Adrenal gland (tissue), 12 donors: ENCODE measurements around the gene RYR3. TPM values are rescaled to one million over a fixed set of nuclear protein-coding genes. Genes with fewer than 3 reads are reported as not detected.

ENCODE experiments used
- DNase-seq, 7 donors: peaks; one replicate each; pipeline ENCODE4 v3.0.0-alpha.2; 2019 to 2020
- H3K27ac ChIP-seq, 5 donors: fragments of 200-600 bp; sonication (generic) in 4 of 5; 1 replicate in 3 of 5; 2 replicates in 2 of 5; pipeline versions ENCODE4 v1.5.1 to v1.8.0; 2016 to 2020; ENCODE audit warnings: mild to moderate bottlenecking in 1 of 5
- H3K27me3 ChIP-seq: fragments of 200-600 bp; 2 replicates; pipeline ENCODE4 v1.8.0; 2021
- H3K36me3 ChIP-seq, 2 donors: fragments of 200-600 bp; replicated peaks in 1 of 2; 1 replicate in 1 of 2; 2 replicates in 1 of 2; pipeline versions ENCODE4 v1.5.1 to v1.8.0; 2018 to 2022
- H3K4me1 ChIP-seq, 2 donors: fragments of 200-600 bp; replicated peaks in 1 of 2; 1 replicate in 1 of 2; 2 replicates in 1 of 2; pipeline versions ENCODE4 v1.5.1 to v1.8.0; 2018 to 2021
- H3K4me3 ChIP-seq, 4 donors: fragments of 200-600 bp; sonication (generic) in 3 of 4; one replicate each; pipeline ENCODE4 v1.5.1; 2016 to 2018
- H3K9me3 ChIP-seq, 3 donors: fragments of 200-600 bp; sonication (generic) in 1 of 3; replicated peaks in 1 of 3; 1 replicate in 2 of 3; 2 replicates in 1 of 3; pipeline versions ENCODE4 v1.5.1 to v1.8.0; 2016 to 2021
- POLR2A ChIP-seq, 2 donors: fragments of 450-650 bp; IDR thresholded peaks; one replicate each; pipeline ENCODE4 v1.6.1; 2017; ENCODE audit warnings: antibody characterized with exemption in 2 of 2, mild to moderate bottlenecking in 2 of 2, moderate library complexity in 1 of 2
- WGBS, 4 donors: extraction: QIAGEN DNeasy Blood & Tissue Kit in 2 of 4; methylation state at CpG; one replicate each; pipeline versions ENCODE4 v1.1.5 to v1.1.7; 2013 to 2017; 5-methylcytosine and 5-hydroxymethylcytosine counted together
- intact Hi-C, 2 donors: fragments of 100-400 bp; cut with DNase I; formaldehyde crosslinking; loops; one replicate each; pipeline versions ENCODE4 v1.14.1 to v1.15.0; 2022 to 2023
- polyA plus RNA-seq, 3 donors: library from polyadenylated mRNA; stranded (reverse); fragments of 200-250 nt in 2 of 3; fragments of 350-450 nt in 1 of 3; fragmentation: Illumina TruSeq in 1 of 3; extraction: RNeasy Lipid Tissue Mini Kit (QIAGEN cat#74804) in 1 of 3; gene quantifications; one replicate each; pipeline ENCODE4 v1.2.3, GENCODE V29; 2013 to 2014
- total RNA-seq, 9 donors: library from RNA; depleted of rRNA in 4 of 9; stranded (reverse); fragments of >200 nt in 4 of 9; fragments of 120-200 nt in 1 of 9; fragmentation: NEBNext Ultra II Directional in 1 of 9; extraction: Animal tissue kit (Norgen Biotek cat#: 25700) in 1 of 9; gene quantifications; one replicate each; pipeline versions ENCODE4 v1.1.0 to v1.2.4, GENCODE V29; 2013 to 2023
- TF ChIP-seq, protein P1 (sequence below), 6 experiments: fragments of 450-650 bp in 4 of 6; fragments of 200-600 bp in 2 of 6; sonication (generic) in 1 of 6; IDR thresholded peaks; 1 replicate in 5 of 6; 2 replicates in 1 of 6; pipeline versions ENCODE4 v1.5.1 to v1.8.0; 2016 to 2021; ENCODE audit warnings: antibody characterized with exemption in 6 of 6, mild to moderate bottlenecking in 2 of 6, moderate library complexity in 1 of 6
- donor health status: healthy with polysubstance abuse.
- donor health status: Bipolar disorder and iron deficiency.
- donor health status: DM: yes; HTN: yes; CAD: no.
- donor health status: DM: no; HTN: no; CAD: no.
- donor health status: DM: no; HTN: no; CAD: no.
- donor health status: DM: yes; HTN: yes; CAD: no.

Gene RYR3
- total and polyA plus RNA-seq, 12 donors: 0.32 to 60.7 (median 3.4) TPM

DNA sequence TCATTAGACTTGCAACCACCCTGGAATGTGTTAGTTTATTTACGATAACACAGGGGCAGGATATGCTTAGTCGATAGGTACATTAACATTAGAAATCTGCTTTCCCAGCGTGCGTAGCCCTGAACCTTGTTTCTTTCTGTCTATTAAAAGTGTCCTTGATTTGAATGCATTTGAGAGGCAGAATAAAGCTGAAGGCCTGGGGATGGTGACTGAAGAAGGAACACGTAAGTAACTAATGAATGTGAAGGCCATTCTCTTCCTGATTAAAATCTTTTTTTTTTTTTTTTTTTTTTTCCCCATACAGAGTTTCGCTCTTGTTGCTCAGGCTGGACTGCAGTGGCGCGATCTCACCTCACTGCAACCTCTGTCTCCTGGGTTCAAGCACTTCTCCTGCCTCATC, 514.7 kb downstream of the RYR3 start:
- Histone ChIP-seq H3K4me3 (no peak overlapping the region), H3K27ac (peak overlapping the region in 3 of 5 donors; percentile 17 to 84 (median 25)), H3K27me3 (no peaks in the 10 kb centered on the region), H3K36me3 (no peaks in the 10 kb centered on the region), H3K4me1 (no peaks in the 10 kb centered on the region), H3K9me3 (no peaks in the 10 kb centered on the region)
- DNase-seq: peak; percentile 26 to 62 (median 52)
- intact Hi-C loops: no loop called here
- TF ChIP-seq POLR2A (IDR thresholded peaks at IDR 0.05): no peak
- TF ChIP-seq, protein P1, sequence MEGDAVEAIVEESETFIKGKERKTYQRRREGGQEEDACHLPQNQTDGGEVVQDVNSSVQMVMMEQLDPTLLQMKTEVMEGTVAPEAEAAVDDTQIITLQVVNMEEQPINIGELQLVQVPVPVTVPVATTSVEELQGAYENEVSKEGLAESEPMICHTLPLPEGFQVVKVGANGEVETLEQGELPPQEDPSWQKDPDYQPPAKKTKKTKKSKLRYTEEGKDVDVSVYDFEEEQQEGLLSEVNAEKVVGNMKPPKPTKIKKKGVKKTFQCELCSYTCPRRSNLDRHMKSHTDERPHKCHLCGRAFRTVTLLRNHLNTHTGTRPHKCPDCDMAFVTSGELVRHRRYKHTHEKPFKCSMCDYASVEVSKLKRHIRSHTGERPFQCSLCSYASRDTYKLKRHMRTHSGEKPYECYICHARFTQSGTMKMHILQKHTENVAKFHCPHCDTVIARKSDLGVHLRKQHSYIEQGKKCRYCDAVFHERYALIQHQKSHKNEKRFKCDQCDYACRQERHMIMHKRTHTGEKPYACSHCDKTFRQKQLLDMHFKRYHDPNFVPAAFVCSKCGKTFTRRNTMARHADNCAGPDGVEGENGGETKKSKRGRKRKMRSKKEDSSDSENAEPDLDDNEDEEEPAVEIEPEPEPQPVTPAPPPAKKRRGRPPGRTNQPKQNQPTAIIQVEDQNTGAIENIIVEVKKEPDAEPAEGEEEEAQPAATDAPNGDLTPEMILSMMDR (IDR thresholded peaks at IDR 0.05): no peak
- WGBS, 4 donors: 47 to 61% (median 50%) methylated on average over 8 of the region's 8 CpGs

DNA sequence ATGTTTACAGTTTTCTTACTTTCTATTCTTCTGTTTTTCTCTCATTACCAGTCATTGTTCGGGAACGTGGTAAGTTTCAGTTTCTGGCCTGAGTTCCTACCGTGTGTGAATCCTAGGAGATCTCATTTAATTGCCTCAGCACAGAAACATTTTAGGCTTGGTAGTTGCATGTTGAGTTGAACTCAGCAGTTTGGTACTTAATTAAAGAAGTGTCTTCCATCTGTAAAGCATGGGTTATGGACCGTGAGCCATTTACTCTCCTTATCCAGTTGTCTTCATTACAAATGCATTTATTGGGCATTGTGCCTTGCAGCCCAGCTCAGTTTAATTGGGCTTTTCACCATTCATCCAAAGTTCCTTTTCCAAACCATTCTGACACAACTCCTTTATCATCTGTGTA, 515.4 kb downstream of the RYR3 start:
- WGBS, 4 donors: 74 to 84% (median 77%) methylated on average over 4 of the region's 4 CpGs
- no peaks in the 10 kb centered on the region for H3K4me1 ChIP-seq
- TF ChIP-seq, protein P1 (IDR thresholded peaks at IDR 0.05): no peak
- no peak for TF ChIP-seq POLR2A (IDR thresholded peaks at IDR 0.05)
- no peak for DNase-seq
- H3K36me3 ChIP-seq: no peaks in the 10 kb centered on the region
- intact Hi-C loops: no loop called here
- H3K9me3 ChIP-seq: no peaks in the 10 kb centered on the region
- H3K27me3 ChIP-seq: no peaks in the 10 kb centered on the region
- peak overlapping the region in 2 of 5 donors; percentile 25 to 68 for H3K27ac ChIP-seq
- no peak overlapping the region for H3K4me3 ChIP-seq

DNA sequence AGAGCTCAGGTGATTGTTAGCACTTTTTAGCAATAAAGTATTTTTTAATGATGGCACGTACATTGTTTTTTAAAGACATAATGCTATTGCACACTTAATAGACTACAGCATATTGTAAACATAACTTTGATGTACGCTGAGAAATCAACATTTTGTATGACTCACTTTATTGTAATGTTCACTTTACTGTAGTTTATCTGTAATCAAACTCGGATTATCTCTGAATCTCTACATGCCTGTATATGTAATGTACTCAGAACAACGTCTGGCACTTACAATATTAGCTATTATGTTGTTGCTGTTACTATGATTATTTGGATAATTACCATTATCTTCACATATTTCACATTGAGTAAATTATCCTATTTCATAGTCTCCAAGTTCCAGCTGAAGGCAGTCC, 519.6 kb downstream of the RYR3 start:
- TF ChIP-seq POLR2A (IDR thresholded peaks at IDR 0.05): no peak
- TF ChIP-seq, protein P1 (IDR thresholded peaks at IDR 0.05): no peak
- no peak for DNase-seq
- Histone ChIP-seq H3K27me3 (no peaks in the 10 kb centered on the region), H3K9me3 (no peaks in the 10 kb centered on the region), H3K4me1 (no peaks in the 10 kb centered on the region), H3K36me3 (no peaks in the 10 kb centered on the region), H3K27ac (no peak overlapping the region), H3K4me3 (no peak overlapping the region)
- intact Hi-C loops: no loop called here
- WGBS, 4 donors: 73 to 74% (median 74%) methylated on average over 4 of the region's 4 CpGs

DNA sequence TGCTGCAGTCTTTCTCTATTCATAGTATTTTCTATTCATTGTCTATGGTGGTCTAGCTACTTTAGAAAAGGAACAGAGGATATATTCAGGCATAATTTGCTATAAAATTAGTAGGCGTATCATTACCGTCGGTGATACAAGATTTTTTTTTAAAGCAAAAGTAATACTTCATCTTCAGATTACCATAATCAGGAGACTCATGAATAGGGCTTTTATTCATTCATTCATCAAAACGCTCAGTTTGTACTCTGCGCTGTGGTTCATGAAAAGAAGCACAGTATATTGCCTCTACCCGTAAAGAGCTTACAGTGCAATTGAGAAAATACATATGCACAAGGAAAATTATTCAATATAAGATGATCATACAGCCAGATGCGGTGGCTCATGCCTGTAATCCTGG, 520.9 kb downstream of the RYR3 start:
- TF ChIP-seq POLR2A (IDR thresholded peaks at IDR 0.05): no peak
- TF ChIP-seq, protein P1 (IDR thresholded peaks at IDR 0.05): no peak
- Histone ChIP-seq H3K36me3 (no peaks in the 10 kb centered on the region), H3K4me3 (no peak overlapping the region), H3K27me3 (no peaks in the 10 kb centered on the region), H3K4me1 (no peaks in the 10 kb centered on the region), H3K9me3 (no peaks in the 10 kb centered on the region), H3K27ac (no peak overlapping the region)
- WGBS, 4 donors: 81 to 92% (median 85%) methylated on average over 7 of the region's 7 CpGs
- intact Hi-C loops: no loop called here
- no peak for DNase-seq
